Osteoblast (primary cell): ENCODE results near the gene KLRC4. TPM values are rescaled to one million over a fixed set of nuclear protein-coding genes. Genes with fewer than 3 reads are reported as not detected.
A peak's percentile ranks its signal among the peaks of the same experiment; 100 is the strongest.

Experiments
- DNase-seq: peaks from one replicate; pipeline ENCODE4 v3.0.0; 2011; ENCODE audit warnings: low spot score, mixed read lengths; ENCODE audit not compliant: insufficient read length; ENCODE audit errors: missing footprints
- H2AFZ ChIP-seq: 2 replicates; pipeline ENCODE4 v1.6.0; 2011; ENCODE audit warnings: mild to moderate bottlenecking, low read length
- H3K27ac ChIP-seq: 2 replicates; pipeline ENCODE4 v1.5.1; 2011; ENCODE audit warnings: mild to moderate bottlenecking, low read depth, low read length, moderate library complexity
- H3K27me3 ChIP-seq: 2 replicates; pipeline ENCODE4 v1.6.0; 2012; ENCODE audit warnings: mild to moderate bottlenecking, control low read depth, inconsistent platforms, low read length, moderate library complexity; ENCODE audit not compliant: insufficient read depth
- H3K36me3 ChIP-seq: 2 replicates; pipeline ENCODE4 v1.5.1; 2011; ENCODE audit warnings: mild to moderate bottlenecking, low read length, control low read depth, moderate library complexity; ENCODE audit not compliant: insufficient read depth
- H3K4me1 ChIP-seq: 2 replicates; pipeline ENCODE4 v1.5.1; 2011; ENCODE audit warnings: mild to moderate bottlenecking, low read length, control low read depth, moderate library complexity; ENCODE audit not compliant: insufficient read depth
- H3K4me2 ChIP-seq: 2 replicates; pipeline ENCODE4 v1.6.0; 2011; ENCODE audit warnings: mild to moderate bottlenecking, low read length; ENCODE audit not compliant: insufficient read depth
- H3K4me3 ChIP-seq: fragments of 200-600 bp; sonication (generic); 3 replicates; pipeline ENCODE4 v1.5.1; 2012; ENCODE audit warnings: mild to moderate bottlenecking, low read length, inconsistent platforms; ENCODE audit not compliant: insufficient read depth
- H3K79me2 ChIP-seq: 2 replicates; pipeline ENCODE4 v1.6.0; 2012; ENCODE audit warnings: mild to moderate bottlenecking, low read length, control low read depth, inconsistent platforms; ENCODE audit not compliant: insufficient read depth
- H3K9me3 ChIP-seq: 2 replicates; pipeline ENCODE4 v1.5.1; 2011; ENCODE audit warnings: low read depth, low read length, control low read depth
- H4K20me1 ChIP-seq: 2 replicates; pipeline ENCODE4 v1.6.0; 2012; ENCODE audit warnings: mild to moderate bottlenecking, low read length, control low read depth; ENCODE audit not compliant: insufficient read depth
- total RNA-seq: library from RNA; depleted of rRNA; stranded (reverse); fragments of >200 nt; gene quantifications from 2 replicates; pipeline ENCODE4 v1.2.3, GENCODE V29; 2012
- TF ChIP-seq, protein P1 (sequence below): IDR thresholded peaks from 2 replicates; pipeline ENCODE4 v1.5.1; 2011; ENCODE audit warnings: mild to moderate bottlenecking, low read depth, low read length, moderate library complexity; ENCODE audit errors: extremely low read depth

Gene KLRC4
- total RNA-seq, 1 donor: not detected

- no peaks in the 10 kb centered on the region for H3K27me3 ChIP-seq
- peak overlapping the region; percentile 99 for H2AFZ ChIP-seq
- no peaks in the 10 kb centered on the region for H3K9me3 ChIP-seq
- H3K4me2 ChIP-seq: peak overlapping the region; percentile 93
- no peaks in the 10 kb centered on the region for H4K20me1 ChIP-seq
- peak overlapping the region; percentile 55 for H3K27ac ChIP-seq
- H3K36me3 ChIP-seq: no peaks in the 10 kb centered on the region
- H3K4me3 ChIP-seq: peak overlapping the region; percentile 77
- peaks cover 50% of the 10 kb centered on the region for H3K4me1 ChIP-seq
- no peaks in the 10 kb centered on the region for H3K79me2 ChIP-seq
- TF ChIP-seq, protein P1, sequence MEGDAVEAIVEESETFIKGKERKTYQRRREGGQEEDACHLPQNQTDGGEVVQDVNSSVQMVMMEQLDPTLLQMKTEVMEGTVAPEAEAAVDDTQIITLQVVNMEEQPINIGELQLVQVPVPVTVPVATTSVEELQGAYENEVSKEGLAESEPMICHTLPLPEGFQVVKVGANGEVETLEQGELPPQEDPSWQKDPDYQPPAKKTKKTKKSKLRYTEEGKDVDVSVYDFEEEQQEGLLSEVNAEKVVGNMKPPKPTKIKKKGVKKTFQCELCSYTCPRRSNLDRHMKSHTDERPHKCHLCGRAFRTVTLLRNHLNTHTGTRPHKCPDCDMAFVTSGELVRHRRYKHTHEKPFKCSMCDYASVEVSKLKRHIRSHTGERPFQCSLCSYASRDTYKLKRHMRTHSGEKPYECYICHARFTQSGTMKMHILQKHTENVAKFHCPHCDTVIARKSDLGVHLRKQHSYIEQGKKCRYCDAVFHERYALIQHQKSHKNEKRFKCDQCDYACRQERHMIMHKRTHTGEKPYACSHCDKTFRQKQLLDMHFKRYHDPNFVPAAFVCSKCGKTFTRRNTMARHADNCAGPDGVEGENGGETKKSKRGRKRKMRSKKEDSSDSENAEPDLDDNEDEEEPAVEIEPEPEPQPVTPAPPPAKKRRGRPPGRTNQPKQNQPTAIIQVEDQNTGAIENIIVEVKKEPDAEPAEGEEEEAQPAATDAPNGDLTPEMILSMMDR: no peak
- DNase-seq: no peak
Measured at GRCh38 chr12:10364815-10365622, 44.5 kb downstream of the KLRC4 start.

GRCh38 chr12:10363914-10364814 is 45.4 kb downstream of the KLRC4 start:
- H3K4me2 ChIP-seq: peak overlapping the region; percentile 93
- H3K9me3 ChIP-seq: no peaks in the 10 kb centered on the region
- H3K79me2 ChIP-seq: no peaks in the 10 kb centered on the region
- no peaks in the 10 kb centered on the region for H3K27me3 ChIP-seq
- peak overlapping the region; percentile 77 for H3K4me3 ChIP-seq
- TF ChIP-seq, protein P1: no peak
- peaks cover 50% of the 10 kb centered on the region for H3K4me1 ChIP-seq
- peak overlapping the region; percentile 55 for H3K27ac ChIP-seq
- H4K20me1 ChIP-seq: no peaks in the 10 kb centered on the region
- no peaks in the 10 kb centered on the region for H3K36me3 ChIP-seq
- no peak for DNase-seq
- peak overlapping the region; percentile 99 for H2AFZ ChIP-seq

DNA sequence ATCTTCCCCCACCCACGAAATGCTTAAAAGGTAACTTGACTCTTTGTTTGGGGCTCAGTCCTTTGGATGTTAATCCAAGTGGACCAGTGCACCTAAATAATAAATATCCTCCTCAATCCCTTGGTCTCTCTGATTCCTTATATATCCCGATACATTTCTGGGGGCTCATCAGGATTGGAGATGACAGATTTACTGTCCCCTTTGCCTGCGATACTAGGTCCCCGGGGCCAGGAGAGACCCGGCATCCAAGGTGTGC is 46.0 kb downstream of the KLRC4 start:
- Histone ChIP-seq H3K9me3 (no peaks in the 10 kb centered on the region), H3K27me3 (no peaks in the 10 kb centered on the region), H4K20me1 (no peaks in the 10 kb centered on the region), H3K4me3 (peak overlapping the region; percentile 77), H3K36me3 (no peaks in the 10 kb centered on the region), H3K4me1 (peaks cover 50% of the 10 kb centered on the region), H3K79me2 (no peaks in the 10 kb centered on the region), H2AFZ (peak overlapping the region; percentile 99), H3K27ac (peak overlapping the region; percentile 55), H3K4me2 (peak overlapping the region; percentile 93)
- TF ChIP-seq, protein P1: no peak
- DNase-seq: no peak
